GM18519 (cell line): ENCODE data around the gene POLR3K.
A peak's percentile ranks its signal among the peaks of the same experiment; 100 is the strongest.

ENCODE experiments used
- ATAC-seq: cut with Tn5 transposase; IDR thresholded peaks from one replicate; pipeline ENCODE4 v1.9.1; 2021; ENCODE audit warnings: mild to moderate bottlenecking, moderate library complexity; ENCODE audit not compliant: unreplicated experiment, low FRiP score

Gene POLR3K

DNA sequence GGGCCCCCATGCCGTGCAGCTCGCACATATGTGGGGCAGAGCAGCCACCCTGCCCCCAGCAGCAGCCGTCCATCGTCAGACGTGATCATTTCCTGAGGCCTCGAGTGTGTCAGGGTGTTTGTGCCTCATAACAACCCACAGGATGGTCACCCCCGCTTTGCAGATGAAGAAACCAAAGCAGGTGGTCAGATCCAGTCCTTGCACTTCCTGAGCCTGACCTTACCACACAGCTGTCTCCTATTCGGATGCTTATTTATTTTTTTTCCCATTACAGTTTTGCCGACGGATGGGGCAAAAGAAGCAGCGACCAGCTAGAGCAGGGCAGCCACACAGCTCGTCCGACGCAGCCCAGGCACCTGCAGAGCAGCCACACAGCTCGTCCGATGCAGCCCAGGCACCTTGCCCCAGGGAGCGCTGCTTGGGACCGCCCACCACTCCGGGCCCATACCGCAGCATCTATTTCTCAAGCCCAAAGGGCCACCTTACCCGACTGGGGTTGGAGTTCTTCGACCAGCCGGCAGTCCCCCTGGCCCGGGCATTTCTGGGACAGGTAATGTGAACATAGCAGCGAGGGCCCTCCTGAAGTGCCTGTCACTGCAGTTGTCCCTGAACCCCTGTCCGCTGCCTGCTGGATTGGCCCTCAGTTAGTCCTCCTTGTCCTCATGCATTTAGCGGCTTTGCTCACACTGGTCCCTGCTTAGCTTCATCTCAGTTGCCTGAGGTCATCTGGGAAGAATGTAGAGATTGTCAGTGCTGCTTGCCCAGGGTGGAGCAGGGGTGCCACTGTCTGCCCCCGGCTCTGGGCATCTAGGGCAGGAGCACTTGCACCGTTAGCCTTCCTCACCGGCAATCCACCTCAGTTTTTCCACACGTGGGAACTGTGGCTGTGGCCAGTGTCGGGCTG, 26.0 kb upstream of the POLR3K start:
- no peak for ATAC-seq

DNA sequence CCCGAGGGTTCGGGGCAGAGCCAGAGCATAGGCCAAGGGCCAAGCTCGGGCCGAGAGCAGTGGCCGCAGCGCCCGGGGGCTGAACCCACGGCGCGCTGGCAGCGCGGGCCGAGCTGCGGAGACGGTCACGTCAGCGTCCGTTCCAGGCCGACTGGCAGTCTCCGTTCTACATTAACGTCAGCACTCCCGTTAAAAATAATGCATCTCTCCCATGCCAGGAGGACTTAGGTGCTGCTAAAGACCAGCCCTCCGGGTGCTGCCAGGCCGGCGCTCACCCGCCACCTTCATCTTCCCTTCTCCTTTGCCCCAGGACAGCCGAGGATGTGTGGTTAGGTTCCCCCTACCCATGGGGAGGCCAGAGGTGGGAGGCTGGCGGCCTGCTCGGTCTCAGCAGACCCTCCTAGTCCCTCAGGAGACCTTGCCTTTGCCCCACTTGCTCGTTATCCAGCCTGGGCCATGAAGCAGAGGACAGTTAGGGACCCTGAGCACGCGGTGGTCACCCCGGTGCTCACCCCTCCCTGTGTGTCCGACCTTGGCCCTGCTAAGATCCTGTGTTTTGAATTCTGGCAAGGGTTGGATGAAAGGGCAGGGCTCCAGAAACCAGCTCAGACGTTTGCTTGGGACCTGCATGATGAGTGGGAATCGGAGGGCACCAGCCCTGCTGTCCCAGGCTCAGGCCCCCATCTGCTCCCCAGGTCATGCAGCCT, 25.2 kb upstream of the POLR3K start:
- peak; percentile 19 for ATAC-seq

- ATAC-seq, result peak; percentile 35
These were observed 24.5 kb upstream of the POLR3K start, which contains the start of gene MPG for GRCh38 chr16:77807-78443. Gene MPG, plus strand, starts transcription at chr16:78225. Its CDS starts 85 bp downstream, at chr16:78310.

- ATAC-seq, result peak; percentile 15
These were observed 23.9 kb upstream of the POLR3K start for GRCh38 chr16:77273-77806.

DNA sequence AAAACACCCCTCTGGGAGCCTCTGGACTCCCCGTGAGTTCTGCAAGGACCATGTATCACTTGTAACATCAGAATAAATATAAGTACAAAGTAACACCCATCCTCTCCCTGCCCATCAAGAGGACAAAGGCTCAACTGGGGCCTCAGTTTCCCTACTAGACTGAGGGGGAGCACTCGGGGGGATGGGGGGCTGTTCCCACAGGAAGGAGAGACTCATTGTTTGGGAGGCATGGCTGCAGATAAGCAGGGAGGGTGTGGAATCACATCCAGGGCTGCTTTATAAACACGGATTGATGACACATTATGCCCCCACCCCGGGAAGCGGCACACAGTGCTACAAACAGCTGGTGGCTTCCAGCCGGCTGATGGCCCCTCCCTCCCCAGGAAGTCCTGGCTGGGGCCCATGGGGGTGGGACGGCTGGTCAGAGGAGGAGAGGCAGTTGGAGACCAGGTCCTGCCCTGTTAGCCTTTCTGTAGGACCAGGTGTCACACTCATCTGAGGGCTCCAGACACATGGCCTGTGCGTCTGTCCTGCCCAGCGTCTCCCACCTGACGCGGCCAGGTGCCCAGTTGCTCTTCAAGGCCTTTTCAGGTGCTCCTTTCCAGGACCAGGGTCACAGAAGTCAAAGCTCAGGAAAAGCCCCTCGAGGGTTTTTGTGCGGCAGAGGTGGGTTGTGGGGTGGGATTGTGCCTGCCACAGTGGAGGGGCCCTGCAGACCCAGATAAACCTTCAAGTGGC, 23.3 kb upstream of the POLR3K start:
- no peak for ATAC-seq

DNA sequence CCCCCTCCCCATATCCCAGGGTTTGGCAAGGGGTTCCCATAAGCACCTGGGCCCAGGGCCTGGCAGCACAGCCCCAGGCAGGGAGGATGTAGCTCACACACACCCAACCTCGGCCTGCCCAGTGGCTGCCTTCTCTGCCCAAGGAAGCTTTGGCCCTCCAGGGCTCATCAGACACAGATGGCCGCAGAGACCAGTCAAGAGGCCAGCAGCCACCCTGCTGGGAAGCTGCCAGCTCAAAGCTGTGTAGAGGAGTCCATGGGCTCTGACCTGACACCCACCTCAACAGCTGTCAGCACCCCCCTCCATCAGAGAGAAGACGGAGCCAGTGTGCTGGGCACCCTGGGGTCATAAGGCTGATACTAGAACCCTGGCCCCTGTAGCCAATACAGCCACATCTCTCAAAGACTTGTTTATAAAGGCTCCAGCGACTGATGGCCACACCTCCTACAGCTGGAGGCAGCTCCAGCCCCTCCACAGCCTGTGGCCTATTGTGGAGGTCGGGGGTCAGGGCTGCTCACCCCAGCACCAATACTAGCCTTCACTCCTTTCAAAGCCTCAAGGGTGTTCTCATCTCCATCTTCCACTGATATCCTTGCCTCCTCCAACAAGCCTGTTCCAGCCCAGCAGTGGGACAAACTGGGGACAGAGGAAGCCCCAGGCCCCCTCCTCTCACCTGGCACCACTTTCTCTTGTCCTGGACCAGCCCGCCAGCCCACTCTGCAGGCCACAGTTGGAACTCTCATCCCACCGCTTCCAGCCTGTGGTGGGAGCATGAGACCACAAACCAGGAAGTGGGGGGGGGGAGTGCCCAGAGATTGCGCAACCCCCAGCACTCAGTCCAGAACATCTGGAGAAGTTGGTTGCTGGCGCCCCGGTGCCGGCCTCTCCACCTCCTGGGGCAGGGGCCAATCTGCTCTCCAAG, 22.4 kb upstream of the POLR3K start:
- ATAC-seq, result no peak

DNA sequence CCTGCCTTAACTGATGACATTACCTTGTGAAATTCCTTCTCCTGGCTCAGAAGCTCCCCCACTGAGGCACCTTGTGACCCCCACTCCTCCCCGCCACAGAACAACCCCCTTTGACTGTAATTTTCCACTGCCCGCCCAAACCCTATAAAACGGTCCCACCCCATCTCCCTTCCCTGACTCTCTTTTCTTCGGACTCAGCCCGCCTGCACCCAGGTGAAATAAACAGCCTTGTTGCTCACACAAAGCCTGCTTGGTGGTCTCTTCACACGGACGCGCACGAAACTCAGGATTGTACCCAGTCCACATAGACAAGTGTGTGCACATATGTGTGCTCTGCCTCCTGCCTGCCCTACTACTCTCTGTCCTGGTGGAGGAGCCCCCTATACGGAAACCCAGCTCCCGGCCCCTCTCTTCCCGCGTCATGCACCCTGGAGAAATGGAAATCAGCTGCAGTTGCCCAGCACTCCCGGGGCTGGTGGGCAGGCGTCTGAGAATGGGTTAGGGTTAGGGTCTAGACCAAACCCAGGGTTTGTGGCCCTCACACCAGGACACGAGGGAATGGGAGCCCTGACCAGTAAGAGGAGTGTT, 21.4 kb upstream of the POLR3K start:
- no peak for ATAC-seq

DNA sequence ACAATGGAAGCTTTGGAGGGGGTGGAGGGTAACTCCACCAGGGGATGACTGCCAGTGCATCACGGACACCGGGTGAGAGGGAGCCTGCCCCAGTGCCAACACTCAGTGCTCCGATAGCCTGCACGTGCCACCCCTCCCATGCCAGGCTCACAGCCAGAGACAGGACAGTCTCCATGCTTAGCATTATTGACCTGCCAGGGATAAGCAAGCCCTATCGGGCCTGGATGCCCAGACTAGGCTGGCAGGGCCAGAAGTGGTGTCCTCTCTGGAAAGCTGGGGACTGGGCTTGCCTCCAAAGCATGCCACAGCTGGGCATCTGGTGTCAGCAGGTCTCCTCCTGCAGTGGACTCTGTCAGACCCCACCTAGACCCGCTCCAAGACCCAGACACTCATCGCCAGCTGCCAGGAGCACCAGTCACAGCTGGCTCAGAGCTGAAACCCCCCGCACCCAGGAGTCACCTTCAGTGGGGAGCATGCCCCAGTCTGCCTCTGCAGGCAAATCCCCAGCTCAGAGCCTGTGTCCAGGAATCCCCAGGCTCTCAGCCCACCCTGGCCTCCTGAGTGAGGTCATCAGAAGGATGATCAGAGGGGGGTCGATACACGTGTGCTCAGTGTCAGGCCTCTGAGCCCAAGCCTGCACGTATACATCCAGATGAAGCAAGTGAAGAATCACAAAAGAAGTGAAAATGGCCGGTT, 20.8 kb upstream of the POLR3K start:
- ATAC-seq, result no peak

- no peak for ATAC-seq
These were observed 19.4 kb upstream of the POLR3K start, which contains the start of gene RHBDF1 for GRCh38 chr16:72561-73548. Gene RHBDF1, minus strand, starts transcription at chr16:72631. Its CDS starts 7,616 bp downstream, at chr16:65015.

GRCh38 chr16:71540-72401, 18.4 kb upstream of the POLR3K start:
- no peak for ATAC-seq

GRCh38 chr16:71210-71539, 17.8 kb upstream of the POLR3K start:
- ATAC-seq, result no peak

DNA sequence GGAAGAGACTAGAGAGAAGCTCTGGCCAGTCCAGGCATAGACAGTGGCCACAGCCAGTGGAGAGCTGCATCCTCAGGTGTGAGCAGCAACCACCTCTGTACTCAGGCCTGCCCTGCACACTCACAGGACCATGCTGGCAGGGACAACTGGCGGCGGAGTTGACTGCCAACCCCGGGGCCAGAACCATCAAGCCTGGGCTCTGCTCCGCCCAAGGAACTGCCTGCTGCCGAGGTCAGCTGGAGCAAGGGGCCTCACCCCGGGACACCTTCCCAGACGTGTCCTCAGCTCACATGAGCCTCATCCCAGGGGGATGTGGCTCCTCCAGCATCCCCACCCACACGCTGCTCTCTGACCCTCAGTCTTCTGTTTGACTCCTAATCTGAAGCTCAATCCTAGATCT, 15.8 kb upstream of the POLR3K start:
- ATAC-seq, result no peak

DNA sequence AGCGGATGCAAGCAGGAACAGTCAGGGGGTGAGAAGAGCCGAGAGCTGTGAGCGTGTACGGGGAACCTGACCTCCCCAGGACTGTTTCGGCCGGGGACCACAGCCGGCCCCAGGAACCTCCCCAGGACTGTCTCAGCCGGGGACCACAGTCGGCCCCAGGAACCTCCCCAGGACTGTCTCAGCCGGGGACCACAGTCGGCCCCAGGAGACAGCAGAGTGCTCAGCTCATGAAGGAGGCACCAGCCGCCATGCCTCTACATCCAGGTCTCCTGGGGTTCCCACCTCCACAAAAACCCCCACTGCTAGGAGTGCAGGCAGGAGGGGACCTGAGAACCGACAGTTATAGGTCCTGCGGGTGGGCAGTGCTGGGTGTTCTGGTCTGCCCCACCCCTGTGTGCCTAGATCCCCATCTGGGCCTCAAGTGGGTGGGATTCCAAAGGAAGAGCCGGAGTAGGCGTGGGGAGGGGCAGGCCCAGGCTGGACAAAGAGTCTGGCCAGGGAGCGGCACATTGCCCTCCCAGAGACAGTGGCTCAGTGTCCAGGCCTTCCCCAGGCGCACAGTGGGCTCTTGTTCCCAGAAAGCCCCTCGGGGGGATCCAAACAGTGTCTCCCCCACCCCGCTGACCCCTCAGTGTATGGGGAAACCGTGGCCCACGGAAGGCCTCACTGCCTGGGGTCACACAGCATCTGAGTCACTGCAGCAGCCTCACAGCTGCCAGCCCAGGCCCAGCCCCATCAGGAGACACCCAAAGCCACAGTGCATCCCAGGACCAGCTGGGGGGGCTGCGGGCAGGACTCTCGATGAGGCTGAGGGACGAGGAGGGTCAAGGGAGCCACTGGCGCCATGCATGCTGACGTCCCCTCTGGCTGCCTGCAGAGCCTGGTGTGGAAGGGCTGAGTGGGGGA, 14.7 kb upstream of the POLR3K start:
- ATAC-seq, result no peak

- no peak for ATAC-seq
These were observed 13.9 kb upstream of the POLR3K start for GRCh38 chr16:67183-67791.
